Measurements from ENCODE around the gene GGA3.
"Not testable (repeated sequence)": the region's sequence is repeated elsewhere in the genome, so short reads cannot be mapped to it uniquely, and the experiment has no call there.

The GGA3 gene

DNA sequence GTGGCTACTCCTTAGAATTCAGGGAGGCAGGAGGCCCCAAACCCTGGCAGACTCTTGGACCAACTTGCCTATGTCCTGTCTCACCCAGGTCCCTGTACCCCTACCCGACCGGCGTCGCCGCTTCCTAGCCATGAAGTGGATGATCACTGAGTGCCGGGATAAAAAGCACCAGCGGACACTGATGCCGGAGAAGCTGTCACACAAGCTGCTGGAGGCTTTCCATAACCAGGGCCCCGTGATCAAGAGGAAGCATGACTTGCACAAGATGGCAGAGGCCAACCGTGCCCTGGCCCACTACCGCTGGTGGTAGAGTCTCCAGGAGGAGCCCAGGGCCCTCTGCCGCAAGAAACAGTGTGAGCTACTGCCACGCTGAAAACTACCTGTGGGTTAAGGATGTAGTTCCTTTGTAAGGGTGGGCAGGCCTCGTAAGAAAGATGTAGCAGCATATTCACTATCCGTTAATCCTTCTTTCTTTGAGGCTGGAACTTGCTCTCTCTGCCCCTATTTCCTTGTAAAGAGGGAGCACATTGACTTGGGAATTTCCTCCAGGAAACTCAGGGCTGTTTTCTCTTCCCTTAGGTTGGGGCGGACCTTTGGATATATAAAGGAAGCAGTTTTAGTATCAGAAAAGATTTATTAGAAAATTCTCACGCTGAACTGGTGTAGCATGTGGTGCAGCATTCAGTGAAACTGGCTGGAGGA, 4.4 kb upstream of the GGA3 start:
- no peak for DNase-seq (ENCODE audit: low read depth)
- TF ChIP-seq, protein P1, sequence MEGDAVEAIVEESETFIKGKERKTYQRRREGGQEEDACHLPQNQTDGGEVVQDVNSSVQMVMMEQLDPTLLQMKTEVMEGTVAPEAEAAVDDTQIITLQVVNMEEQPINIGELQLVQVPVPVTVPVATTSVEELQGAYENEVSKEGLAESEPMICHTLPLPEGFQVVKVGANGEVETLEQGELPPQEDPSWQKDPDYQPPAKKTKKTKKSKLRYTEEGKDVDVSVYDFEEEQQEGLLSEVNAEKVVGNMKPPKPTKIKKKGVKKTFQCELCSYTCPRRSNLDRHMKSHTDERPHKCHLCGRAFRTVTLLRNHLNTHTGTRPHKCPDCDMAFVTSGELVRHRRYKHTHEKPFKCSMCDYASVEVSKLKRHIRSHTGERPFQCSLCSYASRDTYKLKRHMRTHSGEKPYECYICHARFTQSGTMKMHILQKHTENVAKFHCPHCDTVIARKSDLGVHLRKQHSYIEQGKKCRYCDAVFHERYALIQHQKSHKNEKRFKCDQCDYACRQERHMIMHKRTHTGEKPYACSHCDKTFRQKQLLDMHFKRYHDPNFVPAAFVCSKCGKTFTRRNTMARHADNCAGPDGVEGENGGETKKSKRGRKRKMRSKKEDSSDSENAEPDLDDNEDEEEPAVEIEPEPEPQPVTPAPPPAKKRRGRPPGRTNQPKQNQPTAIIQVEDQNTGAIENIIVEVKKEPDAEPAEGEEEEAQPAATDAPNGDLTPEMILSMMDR (conservative IDR thresholded peaks at IDR 0.05; ENCODE audit: low read depth, low read length): no peak
- H3K4me3 ChIP-seq (ENCODE audit: low read depth, low read length): no peak overlapping the region

DNA sequence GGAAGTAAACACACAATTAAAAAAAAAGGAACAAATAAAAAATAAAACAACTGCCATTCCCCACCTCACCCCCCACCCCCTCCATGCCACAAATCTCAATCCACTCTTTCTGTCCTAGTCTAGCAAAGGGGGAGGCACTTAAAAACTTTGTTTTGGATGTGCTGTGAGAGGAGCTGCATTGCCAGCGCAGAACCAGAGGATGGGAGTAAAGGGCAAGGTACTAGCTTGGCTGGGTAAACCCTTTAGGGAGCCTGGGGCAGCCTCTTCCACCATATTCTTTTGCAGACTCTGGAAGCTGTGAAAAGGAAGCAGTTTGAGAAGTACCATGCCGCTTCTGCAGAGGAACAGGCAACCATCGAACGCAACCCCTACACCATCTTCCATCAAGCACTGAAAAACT, 1.6 kb upstream of the GGA3 start:
- DNase-seq (ENCODE audit: low read depth): no peak
- TF ChIP-seq, protein P1 (conservative IDR thresholded peaks at IDR 0.05; ENCODE audit: low read depth, low read length): peak; percentile 5
- no peak overlapping the region for H3K4me3 ChIP-seq (ENCODE audit: low read depth, low read length)

GRCh38 chr17:75262112-75262606, 753 bp upstream of the GGA3 start:
- TF ChIP-seq, protein P1 (conservative IDR thresholded peaks at IDR 0.05; ENCODE audit: low read depth, low read length): no peak
- H3K4me3 ChIP-seq (ENCODE audit: low read depth, low read length): peak overlapping the region; percentile 97
- DNase-seq (ENCODE audit: low read depth): no peak

DNA sequence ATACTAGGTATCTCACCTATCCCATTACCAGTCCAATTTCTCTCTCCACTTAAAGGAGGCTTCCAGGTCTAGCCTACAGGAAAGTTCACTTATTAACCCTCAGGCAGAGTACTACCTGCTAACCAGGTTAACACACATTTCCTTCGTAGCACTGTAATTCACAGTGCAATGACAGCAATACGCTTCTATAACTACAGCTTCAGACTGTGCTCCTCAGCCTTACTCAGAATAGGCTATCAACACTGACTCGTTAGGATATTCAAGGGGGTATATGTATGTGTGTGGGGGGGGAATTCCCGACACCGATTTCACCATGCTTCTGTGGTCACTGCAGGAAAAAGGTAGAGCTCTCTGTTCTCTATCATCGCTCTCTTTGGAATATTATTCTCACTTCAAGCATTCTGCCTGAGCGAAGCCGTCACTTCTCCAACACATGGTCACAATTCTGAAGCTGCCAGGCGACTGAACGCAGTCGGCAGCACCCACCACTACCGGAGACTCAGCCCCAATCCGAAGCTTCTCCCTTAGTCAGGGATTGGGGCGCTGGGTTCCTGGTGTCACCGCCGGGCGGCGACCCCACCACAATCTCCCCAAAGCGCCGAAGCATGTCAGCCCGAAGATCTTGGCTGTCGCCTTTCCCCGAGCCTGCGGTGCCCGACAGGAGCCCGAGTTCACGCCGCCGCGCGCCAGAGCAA, 618 bp downstream of the GGA3 start:
- peak overlapping the region; percentile 97 for H3K4me3 ChIP-seq (ENCODE audit: low read depth, low read length)
- DNase-seq (ENCODE audit: low read depth): peak; percentile 35
- TF ChIP-seq, protein P1 (conservative IDR thresholded peaks at IDR 0.05; ENCODE audit: low read depth, low read length): peak; percentile 11

GRCh38 chr17:75257228-75257627, 4.2 kb downstream of the GGA3 start:
- DNase-seq (ENCODE audit: low read depth); H3K4me3 ChIP-seq (ENCODE audit: low read depth, low read length): not testable (repeated sequence)

DNA sequence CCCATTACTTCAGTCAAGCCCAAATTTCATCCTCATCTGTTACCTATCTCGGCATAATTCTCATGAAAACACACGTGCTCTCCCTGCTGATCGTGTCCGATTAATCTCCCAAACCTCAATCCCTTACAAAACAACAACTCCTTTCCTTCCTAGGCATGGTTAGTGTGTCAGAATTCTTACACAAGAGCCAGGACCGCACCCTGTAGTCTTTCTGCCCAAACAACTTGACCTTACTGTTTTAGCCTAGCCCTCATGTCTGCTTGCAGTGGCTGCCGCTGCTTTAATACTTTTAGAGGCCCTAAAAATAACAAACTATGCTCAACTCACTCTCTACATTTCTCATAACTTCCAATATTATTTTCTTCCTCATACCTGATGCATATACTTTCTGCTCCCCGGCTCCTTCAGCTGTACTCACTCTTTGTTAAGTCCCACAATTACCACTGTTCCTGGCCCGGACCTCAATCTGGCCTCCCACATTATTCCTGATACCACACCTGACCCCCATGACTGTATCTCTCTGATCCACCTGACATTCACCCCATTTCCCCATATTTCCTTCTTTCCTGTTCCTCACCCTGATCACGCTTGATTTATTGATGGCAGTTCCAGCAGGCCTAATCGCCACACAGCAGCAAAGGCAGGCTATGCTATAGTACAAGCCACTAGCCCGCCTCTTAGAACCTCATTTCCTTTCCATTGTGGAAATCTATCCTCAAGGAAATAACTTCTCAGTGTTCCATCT, 5.3 kb downstream of the GGA3 start:
- not testable (repeated sequence) for DNase-seq (ENCODE audit: low read depth); H3K4me3 ChIP-seq (ENCODE audit: low read depth, low read length)

DNA sequence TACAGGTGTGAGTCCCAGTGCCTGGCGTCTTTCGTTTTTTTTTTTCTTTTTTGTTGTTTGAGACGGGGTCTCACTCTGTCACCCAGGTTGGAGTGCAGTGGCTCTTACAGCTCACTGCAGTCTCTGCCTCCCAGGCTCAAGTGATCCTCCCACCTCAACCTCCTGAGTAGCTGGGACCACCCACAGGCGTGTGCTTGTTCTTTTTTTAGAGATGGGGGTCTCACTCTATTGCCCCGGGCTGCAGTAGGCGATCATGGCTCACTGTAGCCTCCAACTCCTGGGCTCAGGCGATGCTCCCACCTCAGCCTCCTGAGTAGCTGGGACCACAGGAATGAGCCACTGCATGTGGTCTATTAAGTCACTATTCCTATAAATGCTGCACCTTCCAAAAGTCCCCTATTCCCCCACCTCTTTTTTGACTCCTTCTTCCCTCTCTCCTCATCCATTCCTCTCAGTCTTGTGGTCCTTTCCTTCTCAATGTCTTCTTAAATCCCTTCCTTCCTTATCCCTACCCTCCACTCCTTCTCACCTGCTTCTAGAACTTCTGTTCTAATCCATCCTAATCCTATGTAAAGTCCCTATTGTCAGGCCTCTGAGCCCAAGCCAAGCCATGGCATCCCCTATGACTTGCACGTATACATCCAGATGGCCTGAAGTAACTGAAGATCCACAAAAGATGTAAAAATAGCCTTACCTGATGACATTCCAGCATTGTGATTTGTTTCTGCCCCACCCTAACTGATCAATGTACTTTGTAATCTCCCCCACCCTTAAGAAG, 9.2 kb downstream of the GGA3 start:
- no peak for DNase-seq (ENCODE audit: low read depth)
- no peak overlapping the region for H3K4me3 ChIP-seq (ENCODE audit: low read depth, low read length)
- TF ChIP-seq, protein P1 (conservative IDR thresholded peaks at IDR 0.05; ENCODE audit: low read depth, low read length): no peak
